Measurements from ENCODE around the gene CYP51A1. TPM values are rescaled to one million over a fixed set of nuclear protein-coding genes. Genes with fewer than 3 reads are reported as not detected.

The CYP51A1 gene
- polyA plus RNA-seq, 2 of the 4 experiments (the other 2 are of a cell fraction), result 12.6 to 57.3 TPM

DNA sequence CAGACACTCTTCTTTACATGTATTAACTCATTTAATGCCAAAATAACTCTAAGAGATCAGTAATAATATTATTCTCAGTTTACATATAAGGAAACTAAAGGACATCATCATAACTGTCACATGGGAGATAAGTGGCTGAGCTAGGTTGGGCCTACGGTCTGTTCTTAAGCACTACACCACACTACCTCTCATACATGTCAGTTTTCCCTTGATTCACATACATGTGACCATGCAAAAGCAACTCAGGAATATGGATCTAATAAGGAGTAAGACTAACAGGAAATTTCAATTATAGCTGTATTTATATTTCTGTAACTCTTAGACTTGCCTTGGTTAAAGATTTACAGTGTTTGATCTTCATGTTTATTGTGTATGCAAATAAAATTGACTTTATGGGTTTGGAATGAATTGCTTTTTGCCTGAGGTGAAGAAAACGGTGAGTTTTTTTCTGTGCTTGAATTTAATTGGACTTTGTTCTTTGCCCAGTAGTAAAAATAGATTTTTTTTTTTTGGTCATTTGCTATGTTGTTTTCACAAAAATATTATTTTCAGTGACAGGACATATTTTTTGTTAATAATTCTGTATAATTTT, 69.7 kb downstream of the CYP51A1 start (continued):
- TF ChIP-seq, protein P1, sequence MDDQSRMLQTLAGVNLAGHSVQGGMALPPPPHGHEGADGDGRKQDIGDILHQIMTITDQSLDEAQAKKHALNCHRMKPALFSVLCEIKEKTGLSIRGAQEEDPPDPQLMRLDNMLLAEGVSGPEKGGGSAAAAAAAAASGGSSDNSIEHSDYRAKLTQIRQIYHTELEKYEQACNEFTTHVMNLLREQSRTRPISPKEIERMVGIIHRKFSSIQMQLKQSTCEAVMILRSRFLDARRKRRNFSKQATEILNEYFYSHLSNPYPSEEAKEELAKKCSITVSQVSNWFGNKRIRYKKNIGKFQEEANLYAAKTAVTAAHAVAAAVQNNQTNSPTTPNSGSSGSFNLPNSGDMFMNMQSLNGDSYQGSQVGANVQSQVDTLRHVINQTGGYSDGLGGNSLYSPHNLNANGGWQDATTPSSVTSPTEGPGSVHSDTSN (IDR thresholded peaks at IDR 0.05), result no peak
- TF ChIP-seq CBX8 (IDR thresholded peaks at IDR 0.05), result no peak

Other genes with a start within 250 kb of the CYP51A1 start
- 23.0 and 32.3 TPM in 2 replicates for gene AKAP9, start 193.6 kb downstream of the CYP51A1 start, polyA plus RNA-seq (2011; rRNA removed)
- 11.7 to 12.8 TPM (median 11.7 TPM) in 3 replicates for gene AKAP9, start 193.6 kb downstream of the CYP51A1 start, polyA plus RNA-seq (2017; fragmentation: RNase III; extraction: RNeasy Plus Mini Kit Qiagen cat#74134 plus additional on column Dnase treatment)
- not detected in 2 replicates for gene LRRD1, start 44.7 kb upstream of the CYP51A1 start, polyA plus RNA-seq (2011; rRNA removed)
- gene LRRD1, start 44.7 kb upstream of the CYP51A1 start, polyA plus RNA-seq (2017; fragmentation: RNase III; extraction: RNeasy Plus Mini Kit Qiagen cat#74134 plus additional on column Dnase treatment), result not detected in 3 replicates
- 60.6 and 64.6 TPM in 2 replicates for gene KRIT1, start 111.4 kb upstream of the CYP51A1 start, polyA plus RNA-seq (2011; rRNA removed)
- 30.8 to 34.3 TPM (median 33.2 TPM) in 3 replicates for gene KRIT1, start 111.4 kb upstream of the CYP51A1 start, polyA plus RNA-seq (2017; fragmentation: RNase III; extraction: RNeasy Plus Mini Kit Qiagen cat#74134 plus additional on column Dnase treatment)
- gene ANKIB1, start 111.5 kb upstream of the CYP51A1 start, polyA plus RNA-seq (2011; rRNA removed), result 51.5 and 59.5 TPM in 2 replicates
- 20.7 to 21.4 TPM (median 20.9 TPM) in 3 replicates for gene ANKIB1, start 111.5 kb upstream of the CYP51A1 start, polyA plus RNA-seq (2017; fragmentation: RNase III; extraction: RNeasy Plus Mini Kit Qiagen cat#74134 plus additional on column Dnase treatment)